ENCODE results near the gene CPEB1.
"Not testable (repeated sequence)": the region's sequence is repeated elsewhere in the genome, so short reads cannot be mapped to it uniquely, and the experiment has no call there.

Gene CPEB1

GRCh38 chr15:82535566-82536408, 111.4 kb downstream of the CPEB1 start:
- peaks cover 69% of the 10 kb centered on the region for H3K36me3 ChIP-seq (ENCODE audit: control insufficient read depth, insufficient read depth, low read length)
- H3K9me3 ChIP-seq (ENCODE audit: control insufficient read depth, insufficient read depth, low read length), result no peaks in the 10 kb centered on the region
- H3K27ac ChIP-seq (ENCODE audit: low read depth, low read length), result peak overlapping the region; percentile 32
- no peak overlapping the region for H3K4me3 ChIP-seq (ENCODE audit: low read depth, low read length)
- no peak overlapping the region for H3K9ac ChIP-seq (ENCODE audit: low read depth, low read length)
- no peaks in the 10 kb centered on the region for H3K27me3 ChIP-seq (ENCODE audit: control insufficient read depth, insufficient read depth, low read length)
- peaks cover 8% of the 10 kb centered on the region for H3K4me1 ChIP-seq (ENCODE audit: control insufficient read depth, insufficient read depth, low read length)

DNA sequence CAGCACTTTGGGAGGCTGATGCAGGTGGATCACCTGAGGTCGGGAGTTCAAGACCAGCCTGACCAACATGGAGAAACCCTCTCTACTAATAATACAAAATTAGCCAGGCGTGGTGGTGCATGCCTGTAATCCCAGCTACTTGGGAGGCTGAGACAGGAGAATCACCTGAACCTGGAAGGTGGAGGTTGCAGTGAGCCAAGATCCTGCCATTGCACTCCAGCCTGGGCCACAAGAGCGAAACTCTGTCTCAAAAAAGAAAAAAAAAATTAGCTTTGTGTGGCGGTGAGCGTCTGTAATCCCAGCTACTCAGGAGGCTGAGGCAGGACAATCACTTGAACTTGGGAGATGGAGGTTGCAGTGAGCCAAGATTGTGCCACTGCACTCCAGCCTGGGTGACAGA, 112.0 kb downstream of the CPEB1 start:
- H3K4me3 ChIP-seq (ENCODE audit: low read depth, low read length); H3K9ac ChIP-seq (ENCODE audit: low read depth, low read length); H3K9me3 ChIP-seq (ENCODE audit: control insufficient read depth, insufficient read depth, low read length); H3K27ac ChIP-seq (ENCODE audit: low read depth, low read length); H3K27me3 ChIP-seq (ENCODE audit: control insufficient read depth, insufficient read depth, low read length); H3K4me1 ChIP-seq (ENCODE audit: control insufficient read depth, insufficient read depth, low read length): not testable (repeated sequence)
- H3K36me3 ChIP-seq (ENCODE audit: control insufficient read depth, insufficient read depth, low read length), result peaks cover 69% of the 10 kb centered on the region

GRCh38 chr15:82534457-82534861, 112.7 kb downstream of the CPEB1 start:
- not testable (repeated sequence) for H3K27ac ChIP-seq (ENCODE audit: low read depth, low read length); H3K4me1 ChIP-seq (ENCODE audit: control insufficient read depth, insufficient read depth, low read length); H3K27me3 ChIP-seq (ENCODE audit: control insufficient read depth, insufficient read depth, low read length); H3K9ac ChIP-seq (ENCODE audit: low read depth, low read length); H3K9me3 ChIP-seq (ENCODE audit: control insufficient read depth, insufficient read depth, low read length); H3K4me3 ChIP-seq (ENCODE audit: low read depth, low read length)
- peaks cover 66% of the 10 kb centered on the region for H3K36me3 ChIP-seq (ENCODE audit: control insufficient read depth, insufficient read depth, low read length)

- Histone ChIP-seq H3K9me3 (ENCODE audit: control insufficient read depth, insufficient read depth, low read length) (no peaks in the 10 kb centered on the region), H3K27ac (ENCODE audit: low read depth, low read length) (no peak overlapping the region), H3K27me3 (ENCODE audit: control insufficient read depth, insufficient read depth, low read length) (no peaks in the 10 kb centered on the region), H3K9ac (ENCODE audit: low read depth, low read length) (no peak overlapping the region), H3K4me3 (ENCODE audit: low read depth, low read length) (no peak overlapping the region), H3K36me3 (ENCODE audit: control insufficient read depth, insufficient read depth, low read length) (peaks cover 61% of the 10 kb centered on the region), H3K4me1 (ENCODE audit: control insufficient read depth, insufficient read depth, low read length) (peaks cover 9% of the 10 kb centered on the region)
These were observed 113.4 kb downstream of the CPEB1 start for GRCh38 chr15:82533801-82534200.

- Histone ChIP-seq H3K4me3 (ENCODE audit: low read depth, low read length) (no peak overlapping the region), H3K4me1 (ENCODE audit: control insufficient read depth, insufficient read depth, low read length) (peaks cover 3% of the 10 kb centered on the region), H3K36me3 (ENCODE audit: control insufficient read depth, insufficient read depth, low read length) (peaks cover 53% of the 10 kb centered on the region)
These were observed 114.1 kb downstream of the CPEB1 start for GRCh38 chr15:82532991-82533481.

GRCh38 chr15:82532383-82532990, 114.7 kb downstream of the CPEB1 start:
- H3K9ac ChIP-seq (ENCODE audit: low read depth, low read length), result no peak overlapping the region
- peaks cover 48% of the 10 kb centered on the region for H3K36me3 ChIP-seq (ENCODE audit: control insufficient read depth, insufficient read depth, low read length)
- H3K27ac ChIP-seq (ENCODE audit: low read depth, low read length), result no peak overlapping the region
- no peak overlapping the region for H3K4me3 ChIP-seq (ENCODE audit: low read depth, low read length)
- H3K4me1 ChIP-seq (ENCODE audit: control insufficient read depth, insufficient read depth, low read length), result peaks cover 2% of the 10 kb centered on the region; the same call in 1 of the 2 replicates
- H3K9me3 ChIP-seq (ENCODE audit: control insufficient read depth, insufficient read depth, low read length), result no peaks in the 10 kb centered on the region
- H3K27me3 ChIP-seq (ENCODE audit: control insufficient read depth, insufficient read depth, low read length), result no peaks in the 10 kb centered on the region

More at GRCh38 chr15:82532991-82533481, 114.1 kb downstream of the CPEB1 start:
- no peak overlapping the region for H3K9ac ChIP-seq (ENCODE audit: low read depth, low read length)
- H3K27me3 ChIP-seq (ENCODE audit: control insufficient read depth, insufficient read depth, low read length), result no peaks in the 10 kb centered on the region
- no peak overlapping the region for H3K27ac ChIP-seq (ENCODE audit: low read depth, low read length)
- H3K9me3 ChIP-seq (ENCODE audit: control insufficient read depth, insufficient read depth, low read length), result no peaks in the 10 kb centered on the region

GRCh38 chr15:82531496-82532382, 115.4 kb downstream of the CPEB1 start:
- Histone ChIP-seq H3K9ac (ENCODE audit: low read depth, low read length) (no peak overlapping the region), H3K36me3 (ENCODE audit: control insufficient read depth, insufficient read depth, low read length) (peaks cover 40% of the 10 kb centered on the region), H3K4me1 (ENCODE audit: control insufficient read depth, insufficient read depth, low read length) (peaks cover 2% of the 10 kb centered on the region; the same call in 1 of the 2 replicates), H3K9me3 (ENCODE audit: control insufficient read depth, insufficient read depth, low read length) (no peaks in the 10 kb centered on the region), H3K27me3 (ENCODE audit: control insufficient read depth, insufficient read depth, low read length) (no peaks in the 10 kb centered on the region), H3K4me3 (ENCODE audit: low read depth, low read length) (no peak overlapping the region), H3K27ac (ENCODE audit: low read depth, low read length) (no peak overlapping the region)

DNA sequence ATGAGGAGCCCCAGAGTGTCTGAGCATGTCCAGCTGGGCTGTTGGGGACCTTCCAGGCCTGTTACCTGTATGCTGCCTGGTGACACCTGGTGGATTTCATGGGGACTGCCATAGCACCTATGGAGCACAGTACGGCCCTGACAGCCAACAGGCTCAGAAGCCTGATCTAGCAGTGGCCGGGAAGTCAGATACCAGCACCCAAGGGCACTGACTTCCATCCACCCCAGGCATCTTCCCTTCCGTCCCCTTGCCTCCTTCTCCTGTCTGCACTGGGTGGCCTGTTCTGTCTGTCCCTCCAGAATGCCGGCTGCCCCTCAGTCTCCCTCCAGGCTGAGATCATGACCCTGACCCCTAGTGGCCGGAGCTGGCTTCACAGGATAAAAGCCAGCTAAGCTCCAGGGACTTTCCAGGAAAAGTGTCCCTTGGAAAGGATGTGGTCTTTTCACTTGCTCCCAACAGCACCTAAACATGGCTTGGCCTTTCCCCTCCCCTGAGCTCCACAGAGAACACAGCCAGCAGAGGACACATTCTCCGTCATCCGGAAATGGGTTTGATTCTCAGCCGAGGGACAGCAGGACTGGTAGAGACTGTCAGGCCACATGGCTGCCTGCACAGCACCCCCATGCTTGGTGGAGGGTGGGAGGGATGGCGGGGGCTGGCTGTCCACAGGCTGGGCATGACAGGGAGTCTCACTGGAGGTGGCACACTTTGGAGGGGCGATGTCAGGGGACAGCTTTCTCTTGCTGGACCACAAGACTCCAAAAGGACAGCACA, 116.4 kb downstream of the CPEB1 start:
- peaks cover 31% of the 10 kb centered on the region for H3K36me3 ChIP-seq (ENCODE audit: control insufficient read depth, insufficient read depth, low read length)
- no peaks in the 10 kb centered on the region for H3K9me3 ChIP-seq (ENCODE audit: control insufficient read depth, insufficient read depth, low read length)
- no peak overlapping the region for H3K9ac ChIP-seq (ENCODE audit: low read depth, low read length)
- H3K4me3 ChIP-seq (ENCODE audit: low read depth, low read length), result peak overlapping the region; percentile 67
- peaks cover 2% of the 10 kb centered on the region; the same call in 1 of the 2 replicates for H3K4me1 ChIP-seq (ENCODE audit: control insufficient read depth, insufficient read depth, low read length)
- H3K27ac ChIP-seq (ENCODE audit: low read depth, low read length), result peak overlapping the region; percentile 20
- no peaks in the 10 kb centered on the region for H3K27me3 ChIP-seq (ENCODE audit: control insufficient read depth, insufficient read depth, low read length)

DNA sequence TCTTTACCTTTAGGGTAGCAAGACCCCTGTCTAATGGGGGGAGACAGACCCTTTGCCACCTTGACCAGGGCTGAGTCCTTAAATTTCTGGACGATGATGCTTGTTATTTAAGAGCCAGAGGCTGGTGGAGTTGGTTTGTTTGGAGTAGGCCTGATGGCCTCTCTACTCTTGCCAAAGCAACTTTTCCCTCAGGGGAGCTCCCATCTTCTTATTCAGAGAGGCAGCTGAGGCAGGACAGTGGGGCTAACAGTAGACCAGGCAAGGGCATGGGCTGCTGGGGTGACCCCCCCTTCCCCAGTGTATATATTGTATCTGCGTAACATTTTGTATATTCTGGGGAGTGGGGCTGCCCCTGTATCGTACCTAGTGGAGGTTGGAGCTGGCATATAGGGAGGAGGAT, 117.2 kb downstream of the CPEB1 start:
- Histone ChIP-seq H3K4me1 (ENCODE audit: control insufficient read depth, insufficient read depth, low read length) (peaks cover 2% of the 10 kb centered on the region; the same call in 1 of the 2 replicates), H3K4me3 (ENCODE audit: low read depth, low read length) (no peak overlapping the region), H3K9me3 (ENCODE audit: control insufficient read depth, insufficient read depth, low read length) (no peaks in the 10 kb centered on the region), H3K9ac (ENCODE audit: low read depth, low read length) (no peak overlapping the region), H3K27ac (ENCODE audit: low read depth, low read length) (no peak overlapping the region), H3K27me3 (ENCODE audit: control insufficient read depth, insufficient read depth, low read length) (no peaks in the 10 kb centered on the region), H3K36me3 (ENCODE audit: control insufficient read depth, insufficient read depth, low read length) (peaks cover 25% of the 10 kb centered on the region)

GRCh38 chr15:82513587-82513986, 133.6 kb downstream of the CPEB1 start:
- H3K36me3 ChIP-seq (ENCODE audit: control insufficient read depth, insufficient read depth, low read length); H3K9ac ChIP-seq (ENCODE audit: low read depth, low read length); H3K27me3 ChIP-seq (ENCODE audit: control insufficient read depth, insufficient read depth, low read length); H3K4me3 ChIP-seq (ENCODE audit: low read depth, low read length); H3K9me3 ChIP-seq (ENCODE audit: control insufficient read depth, insufficient read depth, low read length); H3K27ac ChIP-seq (ENCODE audit: low read depth, low read length); H3K4me1 ChIP-seq (ENCODE audit: control insufficient read depth, insufficient read depth, low read length): not testable (repeated sequence)

All from HUES48 (cell line).